HG03039 (cell line): Measurements from ENCODE around the gene LYZL6.

Source experiments
- ATAC-seq: cut with Tn5 transposase; IDR thresholded peaks from one replicate; pipeline ENCODE4 v1.9.1; 2021; ENCODE audit warnings: mild to moderate bottlenecking, moderate library complexity; ENCODE audit not compliant: unreplicated experiment

LYZL6 gene, protein sequence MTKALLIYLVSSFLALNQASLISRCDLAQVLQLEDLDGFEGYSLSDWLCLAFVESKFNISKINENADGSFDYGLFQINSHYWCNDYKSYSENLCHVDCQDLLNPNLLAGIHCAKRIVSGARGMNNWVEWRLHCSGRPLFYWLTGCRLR

DNA sequence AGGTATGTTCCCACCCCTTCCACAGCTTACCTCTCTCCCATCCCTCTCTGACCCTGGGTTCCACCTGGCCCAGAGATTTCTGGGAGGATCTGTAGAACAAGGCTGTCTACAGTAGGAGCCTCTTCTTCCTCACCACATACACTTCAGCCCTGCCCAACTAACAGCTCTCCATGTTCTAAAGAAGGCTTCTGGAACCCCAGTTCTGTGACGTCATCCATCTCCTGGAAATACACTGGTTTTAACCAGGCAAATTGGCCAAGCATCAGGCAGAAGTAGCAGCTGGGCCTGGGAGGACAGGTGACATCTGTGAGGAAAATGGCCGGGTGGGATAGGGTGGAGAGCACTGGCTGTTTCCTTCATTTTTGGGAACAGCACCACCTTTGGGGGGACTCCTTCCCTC, at the start of gene LYZL6:
TSS of gene LYZL6 (minus strand) at position 177 of the 400 bp plus-strand sequence. CDS start 4,357 bp downstream, outside the sequence.
- no peak for ATAC-seq

DNA sequence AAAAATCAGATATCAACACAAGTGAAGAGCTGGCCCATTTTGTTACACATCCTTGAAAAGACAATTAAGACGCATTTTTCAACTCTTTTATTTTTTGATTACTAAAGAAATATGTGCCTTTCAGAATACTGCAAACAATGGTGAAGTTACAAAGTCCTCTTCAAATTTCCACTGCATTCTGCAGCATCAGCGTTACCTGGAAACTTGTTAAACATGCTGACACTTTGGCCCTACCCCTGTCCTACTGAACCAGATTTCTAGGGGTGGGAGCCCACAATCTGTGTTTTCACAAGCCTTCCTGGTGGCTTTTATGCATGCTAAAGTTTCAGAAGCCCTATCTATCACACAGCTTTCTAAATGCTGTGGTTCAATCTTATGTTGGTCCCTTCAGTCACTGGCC, 47.6 kb upstream of the LYZL6 start:
- ATAC-seq: no peak

DNA sequence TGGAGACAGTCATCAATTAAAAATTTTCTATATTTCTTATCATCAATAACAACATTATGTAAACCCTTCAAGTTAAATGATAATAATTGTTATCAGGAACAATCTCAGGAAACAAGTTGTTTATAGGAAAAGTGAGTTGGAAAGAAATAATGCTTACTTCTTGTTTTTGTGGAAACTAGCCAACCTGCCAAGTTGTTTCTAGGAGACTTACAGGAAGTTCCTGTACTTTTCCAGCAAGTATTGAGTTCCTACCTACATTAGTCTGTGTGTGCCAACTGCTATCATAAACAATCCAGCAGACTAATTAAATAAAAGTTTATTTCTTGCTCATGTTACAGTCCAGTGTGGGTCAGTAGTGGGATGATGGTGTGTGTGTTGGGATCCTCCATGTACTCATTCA, 44.7 kb upstream of the LYZL6 start:
- ATAC-seq: no peak

DNA sequence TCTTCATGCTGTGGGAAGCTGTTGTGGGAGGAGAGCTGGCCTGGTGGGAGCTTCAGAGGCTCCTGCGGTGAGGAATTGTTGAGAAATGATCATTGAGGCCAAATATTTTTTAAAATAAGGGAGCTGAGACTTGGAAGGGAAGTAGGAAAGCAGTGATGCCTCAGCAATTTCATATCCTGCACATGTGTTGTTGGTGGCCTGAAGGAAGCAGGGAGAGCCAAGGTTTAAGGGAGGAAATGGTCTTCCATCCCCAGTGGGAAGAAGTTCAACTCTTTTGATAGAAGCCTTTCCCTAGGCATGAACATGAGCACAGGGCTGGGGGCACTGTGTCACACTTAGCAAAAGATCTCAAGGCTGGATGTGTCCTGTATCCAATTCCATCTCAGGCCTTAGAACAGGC, 43.1 kb upstream of the LYZL6 start, which contains the start of gene CCL14:
TSS of gene CCL14 (minus strand) at position 87 of the 400 bp plus-strand sequence. CDS start at position 7, 80 bp downstream.
- ATAC-seq: no peak

DNA sequence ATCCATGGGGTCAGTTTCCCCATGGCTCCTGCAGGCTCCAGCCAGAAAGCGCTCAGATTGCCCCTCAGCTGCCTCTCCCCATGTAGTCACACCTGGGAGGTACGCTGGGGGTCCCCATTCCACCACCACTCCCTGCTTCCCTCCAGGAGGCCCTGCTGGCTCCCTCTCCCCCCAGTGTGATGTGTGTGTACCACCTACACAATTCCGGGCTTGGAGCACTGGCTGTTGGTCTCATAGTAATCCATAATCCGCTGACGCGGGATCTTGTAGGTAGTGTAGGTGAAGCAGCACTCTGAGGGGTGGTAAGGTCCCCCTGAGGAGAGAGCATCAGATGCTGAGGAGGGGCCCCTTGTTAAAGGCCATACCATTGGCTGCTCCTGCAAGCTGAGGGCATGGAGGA, 40.6 kb upstream of the LYZL6 start:
- no peak for ATAC-seq

DNA sequence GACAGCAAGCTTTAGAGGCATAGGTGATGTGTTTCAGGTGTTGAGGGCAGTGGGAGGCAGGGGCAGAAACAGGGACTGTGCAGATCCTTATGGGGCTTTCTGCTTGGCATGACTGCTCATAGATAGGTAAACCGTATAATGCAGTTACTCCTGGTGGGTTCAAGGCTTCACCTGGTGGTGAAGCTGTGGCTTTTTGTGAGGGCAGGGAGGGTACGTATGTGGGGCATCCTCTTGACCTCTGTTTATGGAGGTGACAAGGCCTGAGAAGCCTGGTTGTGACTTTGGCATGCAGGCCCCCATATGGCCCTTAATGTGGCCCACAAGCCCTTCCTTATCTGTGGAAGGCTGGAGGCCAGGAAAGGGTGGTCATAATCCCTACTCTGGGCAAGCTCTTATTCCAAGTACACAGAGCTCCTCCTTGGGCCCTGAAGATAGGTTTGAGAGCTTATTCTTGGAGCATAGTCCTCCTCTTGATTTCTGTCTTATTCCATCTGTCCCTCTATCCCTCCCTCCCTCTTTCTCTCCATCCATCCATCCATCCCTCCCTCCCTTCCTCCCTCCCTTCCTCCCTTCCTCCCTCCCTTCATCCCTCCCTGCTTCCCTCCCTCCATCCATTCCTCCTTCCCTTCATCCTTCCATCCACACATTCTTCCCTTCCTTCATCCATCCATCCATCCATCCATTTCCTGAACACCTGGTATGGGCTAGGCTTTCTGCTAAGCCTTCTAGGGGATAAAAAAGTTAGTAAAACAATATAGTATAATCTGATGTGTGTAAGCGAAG, 39.1 kb upstream of the LYZL6 start:
- ATAC-seq: no peak

DNA sequence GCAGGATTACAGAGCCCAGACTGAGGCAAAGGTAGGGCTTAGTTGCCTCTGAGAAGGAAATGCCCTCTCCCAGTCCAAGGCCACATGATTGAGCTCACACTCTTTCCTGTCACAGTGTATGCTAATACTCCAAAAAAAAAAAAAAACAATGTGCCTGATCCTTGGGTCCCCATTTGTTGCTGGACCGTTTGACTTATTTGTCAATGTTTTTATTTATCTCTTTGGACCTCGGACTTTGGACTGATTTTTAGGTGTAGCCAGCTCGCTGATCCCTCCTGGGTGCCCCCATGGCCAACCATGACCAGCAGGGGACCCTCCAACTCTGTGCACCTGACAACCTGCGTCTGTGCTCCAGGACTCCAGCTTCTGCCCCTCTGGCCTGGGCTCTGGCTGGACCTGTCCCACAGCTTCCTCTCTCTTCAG, 38.4 kb upstream of the LYZL6 start:
- no peak for ATAC-seq

DNA sequence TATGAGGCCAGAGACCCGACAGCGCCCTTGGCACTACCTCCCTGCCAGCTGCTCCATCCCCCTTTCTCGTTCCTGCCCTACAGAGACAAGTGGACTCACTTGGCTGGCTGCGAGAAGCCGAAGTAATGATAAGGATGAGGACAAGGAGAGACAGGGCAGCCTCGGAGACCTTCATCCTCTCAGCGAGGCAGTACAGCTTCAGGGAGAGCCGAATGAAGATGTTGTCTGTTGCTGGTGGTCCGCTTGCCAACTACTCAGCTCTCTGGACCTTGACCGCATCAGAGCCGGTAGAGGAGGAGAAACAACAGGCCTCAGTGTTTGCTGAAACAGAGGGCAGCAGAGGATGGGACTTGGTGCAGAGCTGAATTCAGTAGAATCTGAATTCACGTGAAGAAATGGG, 37.7 kb upstream of the LYZL6 start, which contains the start of gene CCL16:
TSS of gene CCL16 (minus strand) at position 252 of the 400 bp plus-strand sequence. CDS start at position 175, 77 bp downstream.
- no peak for ATAC-seq

DNA sequence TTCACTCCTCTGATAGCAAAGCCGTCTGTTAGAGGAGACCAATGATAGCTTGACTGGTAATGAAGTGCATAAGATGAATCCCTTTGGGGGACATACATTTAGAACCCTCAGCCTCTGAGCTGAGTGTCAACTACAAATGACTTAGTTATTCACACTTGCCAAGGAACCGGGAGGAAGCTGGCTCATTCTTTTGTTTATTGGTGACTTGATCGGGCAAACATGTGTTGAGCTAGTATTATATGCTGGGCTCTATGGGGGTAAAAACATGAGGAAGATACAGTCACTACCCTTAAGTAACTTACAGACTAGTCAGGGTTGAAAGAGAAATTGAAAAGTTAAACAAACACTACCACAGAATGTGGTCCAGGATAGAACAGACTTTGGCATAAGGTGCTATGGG, 34.8 kb upstream of the LYZL6 start:
- ATAC-seq: no peak

DNA sequence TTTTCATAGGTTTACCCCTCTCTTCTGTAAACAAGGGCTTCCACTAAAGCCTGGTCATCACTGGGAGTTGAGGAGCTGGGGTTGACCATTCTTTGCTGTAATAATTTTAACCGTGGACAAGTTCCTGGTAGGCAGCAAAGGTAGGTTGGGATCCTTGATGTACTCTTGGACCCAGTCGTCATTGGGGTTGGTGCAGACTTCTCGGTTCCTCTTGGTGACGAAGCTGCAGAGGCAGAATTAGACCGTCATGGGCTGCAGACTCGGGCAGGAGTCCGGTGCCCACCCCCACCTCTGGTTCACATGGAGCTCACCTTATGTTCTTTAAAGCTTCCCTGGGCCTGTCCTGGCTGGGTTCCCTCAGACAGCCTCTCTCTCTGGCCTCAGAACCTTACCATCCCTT, 34.0 kb upstream of the LYZL6 start:
- ATAC-seq: no peak

DNA sequence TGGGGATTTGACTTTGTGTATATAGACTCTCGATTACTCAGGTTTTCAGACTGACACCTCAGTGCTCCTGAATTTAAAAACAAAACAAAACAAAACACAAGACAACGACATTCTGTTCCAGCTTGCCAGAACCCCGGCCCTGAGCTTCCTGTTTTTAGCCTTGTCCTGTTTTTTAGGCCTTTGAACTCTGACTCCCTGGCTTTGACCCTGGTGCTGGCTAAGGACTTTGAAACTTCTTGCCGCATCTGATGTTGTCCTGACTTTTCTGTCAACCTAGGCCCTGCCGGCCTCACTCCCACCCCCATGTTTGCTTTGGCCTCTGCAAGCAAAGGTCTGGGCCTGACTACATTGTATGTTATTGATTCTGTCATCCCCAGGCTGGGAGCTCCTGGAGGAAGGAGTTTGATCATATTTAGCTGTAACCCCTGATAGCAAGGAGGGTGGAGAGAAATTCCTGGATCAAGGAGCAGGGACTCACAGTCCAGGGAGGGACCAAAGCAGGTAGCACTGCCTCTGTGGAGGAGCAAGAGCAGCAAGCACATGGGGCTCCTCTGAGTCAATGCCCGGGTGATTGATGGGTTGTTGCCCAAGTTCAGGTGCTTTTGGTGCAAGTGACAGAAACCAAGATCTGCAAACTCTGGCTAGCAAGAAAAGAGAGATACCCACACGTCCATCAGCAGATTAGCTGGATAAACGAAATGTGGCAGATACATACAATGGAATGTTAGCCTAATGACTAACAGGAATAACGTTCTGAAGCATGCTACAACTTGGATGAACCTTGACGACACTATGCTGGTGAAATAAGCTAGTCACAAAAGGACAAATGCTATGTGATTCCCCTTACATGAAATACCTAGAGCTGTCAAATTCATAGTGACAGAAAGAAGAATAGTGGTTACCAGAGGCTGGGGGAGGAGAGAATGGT, 30.1 kb upstream of the LYZL6 start:
- no peak for ATAC-seq

DNA sequence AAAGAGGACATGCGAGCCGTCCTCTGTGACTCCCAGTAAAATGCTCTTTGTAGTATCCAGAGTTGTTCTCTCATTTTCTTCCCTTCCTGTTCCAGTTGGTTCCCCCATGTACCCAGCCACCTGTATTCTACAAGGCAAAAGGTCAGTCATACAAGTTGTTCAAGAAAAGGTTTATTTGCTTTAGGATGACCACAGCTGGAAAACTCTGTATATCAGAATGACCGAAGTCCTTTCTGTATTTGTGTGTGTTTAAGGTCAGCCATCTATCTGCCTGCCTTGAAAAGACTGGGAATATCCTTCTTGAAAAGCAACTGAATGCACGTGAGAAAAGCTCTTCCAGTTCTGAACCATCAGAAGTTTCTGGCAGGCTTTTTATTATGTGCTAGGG, 29.4 kb upstream of the LYZL6 start:
- no peak for ATAC-seq

DNA sequence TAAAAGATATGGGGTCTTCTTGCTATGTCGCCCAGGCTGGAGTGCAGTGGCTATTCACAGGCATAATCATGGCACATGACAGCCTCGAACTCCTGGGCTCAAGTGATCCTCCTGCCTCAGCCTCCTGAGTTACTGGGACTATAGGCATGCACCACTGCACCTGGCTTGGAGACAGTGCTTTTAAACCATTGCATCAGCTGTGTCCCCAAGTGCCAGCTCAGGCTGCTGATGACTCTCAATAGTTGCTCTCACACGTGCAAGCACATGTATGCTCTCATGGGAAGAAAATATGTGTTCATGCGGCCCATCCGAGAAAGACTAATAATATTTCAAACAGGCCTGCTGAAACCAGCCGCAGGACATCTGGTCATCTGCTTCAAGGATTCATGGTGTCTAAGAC, 29.0 kb upstream of the LYZL6 start:
- no peak for ATAC-seq

DNA sequence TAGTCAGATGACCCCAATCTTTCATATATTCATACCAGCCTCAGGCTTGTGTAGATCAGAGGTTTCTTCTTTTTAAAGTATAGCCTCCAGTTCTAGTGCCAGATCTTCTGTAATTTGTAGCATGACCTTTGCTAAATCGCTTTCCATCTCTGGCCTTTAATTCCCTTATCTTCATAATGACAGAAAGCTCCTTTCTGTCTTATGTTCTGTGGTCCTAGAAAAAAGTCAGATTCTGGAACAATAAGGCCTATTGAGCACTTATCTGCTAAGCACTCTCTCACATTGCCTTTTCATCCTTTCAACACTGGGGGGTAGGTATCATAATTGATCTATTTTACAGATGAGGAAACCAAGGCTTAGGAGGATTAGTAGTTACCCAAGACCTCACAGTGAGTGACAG, 28.6 kb upstream of the LYZL6 start:
- ATAC-seq: no peak

DNA sequence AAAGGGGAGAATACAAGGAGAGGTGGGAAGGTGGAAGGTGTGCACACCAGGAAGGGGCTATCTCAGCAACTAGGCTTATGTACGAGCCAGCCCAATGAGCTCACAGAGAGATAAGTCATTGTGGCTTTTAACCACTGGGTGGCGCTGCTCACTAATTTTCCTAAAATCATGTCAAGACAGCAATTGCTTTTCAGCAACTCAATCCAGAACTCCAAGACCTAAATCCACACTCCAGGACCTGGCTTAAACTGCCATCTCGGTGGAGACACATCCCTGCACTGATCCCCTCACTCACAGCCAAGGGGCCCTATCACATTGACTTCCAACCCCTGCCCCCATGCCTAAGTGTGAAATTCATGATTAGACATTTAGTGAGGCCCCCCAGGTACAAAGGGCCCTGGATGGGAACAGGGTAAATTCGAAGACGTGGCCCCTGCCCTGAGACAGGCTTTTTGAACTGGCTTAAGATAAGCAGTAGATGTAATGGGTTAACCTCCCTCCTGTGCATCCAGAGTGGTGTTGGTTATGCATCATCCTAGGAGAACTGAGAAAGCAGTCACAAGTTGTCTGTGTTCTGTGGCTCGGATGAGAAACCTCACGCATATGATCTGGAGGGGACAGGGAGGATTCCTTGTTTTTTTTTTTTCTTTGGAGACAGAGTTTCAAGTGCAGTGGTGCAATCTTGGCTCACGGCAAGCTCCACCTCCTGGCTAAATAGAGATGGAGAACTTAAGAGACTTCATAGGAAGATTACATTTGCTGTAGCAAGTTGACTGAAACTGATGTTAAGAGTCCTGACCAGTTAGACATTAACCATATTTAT, 26.3 kb upstream of the LYZL6 start:
- ATAC-seq: no peak

DNA sequence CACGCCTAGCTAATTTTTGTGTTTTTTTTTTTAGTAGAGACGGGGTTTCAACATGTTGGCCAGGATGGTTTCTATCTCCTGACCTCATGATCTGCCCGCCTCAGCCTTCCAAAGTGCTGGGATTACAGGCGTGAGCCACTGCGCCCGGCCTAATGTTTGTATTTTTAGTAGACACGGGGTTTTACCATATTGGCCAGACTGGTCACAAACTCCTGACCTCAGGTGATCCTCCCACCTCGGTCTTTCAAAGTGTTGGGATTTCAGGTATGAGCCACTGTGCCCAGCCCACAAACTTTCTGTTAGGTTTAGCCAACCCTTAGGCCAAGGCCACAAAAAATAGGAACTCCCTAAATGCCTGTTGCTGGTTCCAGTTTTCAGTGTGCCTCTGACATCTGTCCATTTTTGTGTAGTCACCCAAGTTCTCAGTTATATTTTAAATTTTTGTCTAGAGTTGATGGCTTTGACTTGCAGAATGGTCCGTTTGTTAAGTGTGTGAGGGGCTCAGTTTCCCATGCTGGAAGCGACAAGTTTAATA, 25.1 kb upstream of the LYZL6 start:
- ATAC-seq: no peak

DNA sequence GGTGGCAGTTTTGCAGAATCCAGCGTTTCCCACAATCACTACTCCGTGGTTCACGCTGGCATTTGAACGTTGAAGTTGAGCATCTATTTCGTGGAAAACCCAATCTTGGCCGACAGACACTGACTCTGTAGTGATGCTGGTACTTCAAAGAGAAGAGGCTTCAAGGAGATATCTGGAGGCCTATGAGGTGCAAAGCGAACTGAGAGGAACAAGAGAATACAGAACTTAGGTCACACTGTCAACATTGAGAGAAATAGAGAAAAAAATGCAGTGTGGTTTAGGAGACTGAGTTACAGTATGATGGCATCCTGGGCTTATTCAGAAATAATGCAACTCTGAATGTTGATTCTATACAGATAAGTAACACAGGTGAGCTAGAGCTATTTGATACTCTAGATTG, 21.8 kb upstream of the LYZL6 start:
- ATAC-seq: no peak

DNA sequence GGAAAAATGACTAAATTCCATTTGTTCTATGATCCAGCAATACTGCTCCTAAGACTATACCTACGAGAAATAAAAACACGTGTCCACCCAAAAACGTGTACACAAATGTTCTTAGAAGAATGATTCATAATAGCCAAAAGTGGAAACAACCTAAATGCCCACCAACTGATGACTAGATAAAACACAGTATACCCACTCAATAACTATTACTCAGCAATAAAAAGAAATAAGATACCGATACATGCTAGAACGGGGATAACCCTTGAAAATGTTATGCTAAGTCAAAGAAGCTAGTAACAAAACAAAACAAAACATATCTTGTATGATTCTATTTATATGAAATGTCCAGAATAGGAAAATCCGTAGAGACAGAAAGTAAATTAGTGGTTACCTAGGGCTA, 20.1 kb upstream of the LYZL6 start:
- no peak for ATAC-seq

DNA sequence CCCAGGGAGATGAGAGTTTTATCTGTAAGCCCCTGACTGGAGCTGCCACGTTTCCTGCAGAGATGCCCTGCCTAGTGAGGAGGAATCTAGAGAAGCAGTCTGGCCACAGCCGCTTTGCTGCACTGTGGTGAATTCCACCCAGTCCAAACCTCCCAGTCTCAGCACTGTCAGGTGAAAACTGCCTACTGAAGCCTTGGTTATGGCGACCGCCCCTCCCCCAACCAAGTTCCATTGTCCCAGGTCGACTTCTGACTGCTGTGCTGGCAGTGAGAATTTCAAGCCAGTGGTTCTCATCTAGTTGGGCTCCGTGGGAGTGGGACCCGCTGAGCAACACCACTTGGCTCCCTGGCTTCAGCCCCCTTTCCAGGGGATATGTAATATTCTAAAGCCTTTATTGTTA, 10.2 kb upstream of the LYZL6 start:
- ATAC-seq: no peak

DNA sequence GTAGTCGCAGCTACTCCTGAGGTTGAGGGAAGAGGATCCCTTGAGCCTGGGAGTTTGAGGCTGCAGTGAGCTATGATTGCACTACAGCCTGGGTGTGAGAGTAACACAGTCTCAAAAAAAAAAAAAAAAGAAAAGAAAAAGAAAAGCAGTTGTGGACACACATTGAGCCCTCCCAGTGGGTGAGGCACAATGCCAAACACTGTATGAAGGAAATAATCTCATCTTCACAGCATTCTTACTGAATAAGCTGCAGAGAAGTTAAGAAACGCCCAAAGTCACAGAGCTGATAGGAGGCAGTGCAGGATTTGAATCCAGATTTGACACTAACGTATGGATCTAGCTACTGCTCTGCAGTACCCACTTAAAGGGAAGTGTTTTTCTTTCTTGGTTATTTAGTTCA, 5.9 kb upstream of the LYZL6 start:
- ATAC-seq: no peak
